Renal cortex interstitium (tissue), 11 donors: ENCODE data around the gene DSCAM. TPM values are rescaled to one million over a fixed set of nuclear protein-coding genes. Genes with fewer than 3 reads are reported as not detected.
A peak's percentile ranks its signal among the peaks of the same experiment; 100 is the strongest.

Experiments
- DNase-seq, 11 donors: peaks; one replicate each; pipeline ENCODE4 v3.0.0-alpha.2; 2013; ENCODE audit warnings: low read depth in 9 of 11, low spot score in 4 of 11; ENCODE audit errors: extremely low read depth in 1 of 11
- polyA plus RNA-seq, 3 donors: library from polyadenylated mRNA; unstranded; fragments of 120-200 nt; gene quantifications; one replicate each; pipeline ENCODE4 v1.2.1, GENCODE V29; 2013; ENCODE audit not compliant: insufficient read length in 3 of 3

DSCAM gene
- polyA plus RNA-seq, 3 donors: 0.11 TPM; not detected in 2

DNA sequence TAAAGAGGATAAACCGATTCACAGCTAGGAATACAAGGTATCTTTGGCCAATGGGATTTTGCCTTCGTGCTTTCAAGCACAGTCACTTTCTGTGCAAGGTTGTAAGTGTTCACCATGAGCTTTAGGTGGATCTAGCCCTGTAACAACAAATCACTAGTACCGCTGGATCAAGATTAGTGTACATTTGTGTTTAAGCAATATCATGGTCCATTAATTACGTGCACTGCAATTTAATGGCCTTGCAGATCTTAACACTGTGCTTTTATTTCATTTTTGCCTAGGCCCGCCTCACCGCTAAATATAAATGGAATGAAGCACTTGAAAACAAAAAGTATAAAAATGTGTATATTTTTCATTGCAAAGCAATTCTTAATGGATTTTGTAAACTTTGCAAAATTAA lies 461.1 kb downstream of the DSCAM start:
- DNase-seq: peak in 2 of 11 donors; percentile 3 to 18

DNA sequence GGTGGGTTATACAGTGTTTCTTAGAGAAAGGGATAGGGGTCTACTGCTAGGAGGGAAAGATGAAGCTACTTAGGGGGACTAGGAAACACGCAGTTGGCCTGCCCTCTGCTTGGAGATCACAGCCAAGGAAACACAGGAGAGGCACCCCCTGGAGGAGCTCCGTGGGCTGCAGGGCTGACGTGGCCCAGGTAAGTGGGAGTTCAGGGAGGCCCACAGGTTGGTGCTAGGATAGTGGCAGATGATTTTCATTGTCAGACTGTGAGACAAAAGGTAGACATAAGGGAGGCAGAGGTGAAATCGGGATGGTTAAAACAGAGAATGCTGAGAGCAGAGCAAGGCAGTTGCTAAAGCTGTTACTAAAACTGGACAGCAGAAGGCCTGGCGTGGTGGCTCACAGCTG lies 463.0 kb downstream of the DSCAM start:
- DNase-seq: no peak

DNA sequence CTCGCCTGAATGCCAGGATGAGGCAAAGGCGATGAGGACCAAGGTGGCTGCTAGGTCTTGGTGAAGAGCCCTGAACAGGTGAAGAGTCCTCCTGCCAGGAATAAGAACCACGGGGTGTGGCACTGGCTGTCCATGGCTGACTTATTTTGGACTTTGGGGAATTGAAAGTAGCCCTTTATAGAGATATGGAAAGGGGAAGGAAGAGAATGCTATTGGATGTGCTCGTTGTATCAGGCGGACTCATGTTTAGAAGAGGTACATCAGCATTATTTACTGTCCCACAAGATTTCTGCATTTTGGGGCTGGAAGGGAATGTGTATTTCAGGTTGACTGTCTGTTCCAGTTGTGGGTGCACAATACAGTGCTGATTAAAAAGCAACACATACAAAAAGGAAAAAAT lies 465.8 kb downstream of the DSCAM start:
- no peak for DNase-seq

DNA sequence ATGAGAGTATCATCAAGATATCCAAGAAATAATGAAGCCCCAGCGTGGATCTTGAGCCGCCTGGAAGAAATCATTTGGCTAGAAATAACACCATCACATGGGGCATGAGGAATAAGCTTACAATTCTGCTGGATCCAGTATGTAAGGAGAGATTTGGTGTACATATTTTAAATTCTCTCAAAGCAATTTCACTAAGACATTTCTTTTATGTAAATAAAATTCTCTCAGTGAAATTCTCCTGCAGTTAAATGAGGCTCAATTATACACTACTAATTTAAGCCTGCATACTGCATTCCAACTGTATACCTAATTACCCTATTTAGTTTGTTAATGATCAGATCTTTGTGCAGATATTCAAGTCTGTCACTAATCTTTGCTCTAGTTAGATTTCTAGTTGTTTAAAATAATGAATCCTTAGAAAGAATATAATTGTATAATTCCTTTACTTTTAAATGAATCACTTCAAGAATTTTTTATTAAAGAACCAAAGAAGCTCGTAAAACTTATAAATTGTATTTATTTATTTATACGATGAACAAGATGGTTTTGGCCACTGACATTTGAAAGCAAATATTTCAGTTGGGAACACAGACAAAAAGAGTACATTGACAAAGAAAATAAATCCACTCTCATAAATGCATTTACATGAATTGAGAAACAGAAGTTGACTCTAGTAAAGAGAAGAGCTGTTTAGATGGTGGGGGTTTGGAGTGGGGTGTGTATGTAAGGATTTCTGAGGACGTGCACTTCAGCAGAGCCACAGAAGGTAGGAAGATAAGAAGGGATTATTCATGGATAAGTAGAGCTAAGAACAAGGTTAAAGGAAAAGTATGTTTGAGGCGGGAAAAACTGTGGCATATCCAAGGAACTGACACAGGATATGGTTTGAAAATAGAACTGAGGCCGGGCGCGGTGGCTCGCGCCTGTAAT lies 466.8 kb downstream of the DSCAM start:
- DNase-seq: no peak

DNA sequence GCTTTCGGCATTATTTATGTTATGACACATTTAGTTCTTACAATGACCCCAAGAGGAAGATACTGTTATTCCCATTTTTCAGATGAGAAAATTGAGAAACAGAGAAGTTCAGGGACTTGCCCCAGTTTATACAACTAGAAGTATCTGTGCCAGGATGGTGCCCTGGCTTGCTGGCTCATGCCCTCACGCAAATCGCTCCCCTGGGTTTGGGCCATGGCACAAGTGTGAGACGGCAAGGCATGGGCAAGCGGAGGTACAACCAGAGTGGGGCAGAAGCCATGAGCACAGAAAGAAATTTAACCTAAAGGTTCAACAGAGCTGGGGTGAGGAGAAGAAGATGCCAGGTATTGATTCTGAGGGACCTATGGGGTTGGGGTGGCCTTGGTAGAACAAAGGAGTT lies 469.8 kb downstream of the DSCAM start:
- no peak for DNase-seq

DNA sequence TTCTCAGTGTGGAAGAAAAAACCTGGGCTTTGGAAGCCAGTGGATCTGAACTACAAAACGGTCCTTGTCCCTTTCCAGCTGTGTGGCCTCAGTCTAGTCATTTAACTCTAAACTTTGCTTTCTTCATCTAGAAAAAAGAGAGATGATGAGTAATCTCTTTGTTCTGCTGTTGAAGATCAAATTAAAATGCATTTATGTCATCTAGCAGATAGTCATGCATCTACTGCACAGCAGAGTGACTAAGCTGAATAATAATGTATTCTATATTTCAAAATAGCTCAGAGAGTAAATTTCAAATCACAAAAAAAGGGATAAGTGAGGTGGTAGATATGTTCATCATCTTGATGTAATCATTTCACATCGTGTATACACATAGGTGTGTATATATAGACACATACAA lies 473.2 kb downstream of the DSCAM start:
- no peak for DNase-seq

DNA sequence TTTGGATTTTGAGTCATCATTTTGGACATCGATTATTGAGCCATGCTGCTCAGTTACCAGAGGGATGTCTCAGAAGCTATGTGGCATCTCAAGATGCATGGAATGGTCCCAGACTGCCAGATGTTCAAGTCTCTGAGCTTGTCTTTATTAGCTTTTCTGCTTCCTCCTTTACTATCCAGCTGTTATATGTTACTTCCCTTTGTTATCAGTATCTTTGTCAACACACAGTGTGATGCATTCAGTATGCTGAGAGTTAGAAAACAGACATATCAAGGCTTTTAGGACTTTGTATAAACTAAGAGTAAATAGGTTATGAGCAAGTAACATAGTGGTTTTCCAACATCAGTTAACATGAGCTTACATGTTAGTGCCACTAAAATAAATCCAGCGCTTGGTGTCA lies 474.5 kb downstream of the DSCAM start:
- peak in 10 of 11 donors; percentile 8 to 41 (median 25) for DNase-seq

DNA sequence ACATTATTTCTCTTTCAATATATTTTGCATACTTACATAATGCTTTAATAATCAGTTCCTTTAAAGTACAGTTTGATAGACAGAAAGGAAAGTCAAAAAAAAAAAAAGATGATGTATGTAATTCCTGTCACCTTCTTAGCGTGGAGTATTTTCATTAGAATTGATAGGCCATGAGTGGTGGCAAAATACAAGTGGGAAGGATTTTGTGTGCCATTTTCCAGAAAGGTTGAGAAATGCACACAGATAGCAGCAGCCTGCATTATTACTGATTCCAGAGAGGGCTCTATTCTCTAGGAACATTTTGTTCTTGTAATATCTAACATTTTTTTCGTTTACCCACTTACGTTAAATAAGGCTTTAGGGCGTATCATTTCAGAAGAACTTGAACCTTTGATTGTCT lies 475.6 kb downstream of the DSCAM start:
- DNase-seq: no peak

DNA sequence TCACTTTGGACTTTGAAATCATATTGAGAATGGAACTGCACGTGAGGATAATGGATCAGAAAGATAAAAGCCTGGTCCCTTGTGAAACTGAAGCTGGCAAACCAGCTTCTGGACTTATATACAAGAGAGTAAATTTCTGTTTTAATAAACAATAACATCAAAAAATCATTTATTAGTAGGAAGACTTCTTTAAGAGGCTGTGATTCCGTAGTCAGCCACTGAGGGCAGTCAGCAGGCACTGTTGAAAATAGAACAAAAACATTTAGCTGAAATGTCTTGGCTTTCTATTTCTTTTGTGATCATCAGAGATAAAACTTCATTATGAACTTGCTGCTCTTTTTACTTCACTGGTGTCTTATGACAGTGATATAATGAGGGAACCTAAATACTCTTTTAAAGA lies 490.3 kb downstream of the DSCAM start:
- DNase-seq: no peak

DNA sequence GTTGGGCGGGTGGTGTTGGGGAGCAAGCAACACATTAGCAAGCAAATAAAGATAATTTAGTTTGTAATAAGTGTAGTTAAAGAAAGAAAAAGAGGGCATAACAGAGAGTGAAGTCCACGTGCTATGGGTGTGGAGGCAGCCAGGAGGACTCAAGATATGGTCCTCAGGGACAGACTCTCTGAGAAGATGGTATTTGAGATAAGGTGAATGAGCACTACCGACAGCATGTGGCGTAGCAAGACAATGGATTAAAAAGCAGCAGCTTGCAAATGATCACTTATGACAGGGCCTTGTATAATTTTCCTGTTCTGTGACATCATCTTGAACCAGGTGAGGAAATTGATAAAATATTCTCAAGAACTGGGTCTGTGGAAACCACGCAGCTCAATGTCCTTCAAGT lies 491.9 kb downstream of the DSCAM start:
- DNase-seq: no peak

DNA sequence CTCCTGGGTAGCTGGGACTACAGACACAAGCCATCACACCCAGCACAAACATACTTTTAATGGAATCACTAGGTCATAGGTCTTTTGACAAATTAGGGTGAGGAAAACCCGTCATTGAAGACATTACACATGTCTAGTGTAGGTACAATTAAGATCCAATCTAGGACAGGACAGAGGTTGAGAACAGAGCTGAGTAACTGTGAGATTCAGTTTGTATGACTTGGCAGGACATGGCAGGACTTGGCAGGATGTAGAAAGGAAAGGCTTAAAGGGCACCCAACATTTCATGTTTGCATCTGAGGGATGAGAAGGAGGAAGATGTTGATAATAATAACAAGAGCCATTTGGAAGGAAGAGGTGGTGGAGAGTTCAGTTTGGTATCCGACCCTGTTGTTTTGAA lies 496.0 kb downstream of the DSCAM start:
- no peak for DNase-seq

DNA sequence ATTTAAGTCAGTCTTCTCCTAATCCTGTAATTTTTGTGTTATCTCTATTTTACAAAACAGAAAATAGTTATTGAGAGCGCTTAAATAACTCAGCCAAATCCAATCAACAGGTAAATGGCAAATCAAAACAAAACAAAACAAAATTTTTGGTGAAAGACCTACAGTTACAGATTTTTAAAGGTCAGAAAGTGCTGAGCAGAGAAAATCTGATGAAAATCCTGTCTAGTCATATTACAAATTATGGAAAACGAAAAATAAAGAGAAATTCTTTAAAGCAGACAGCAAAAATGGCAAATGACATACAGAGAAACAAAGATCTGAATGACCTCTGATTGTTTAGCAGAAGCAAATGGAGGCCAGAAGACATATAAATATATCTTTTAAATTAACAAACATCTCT lies 497.4 kb downstream of the DSCAM start:
- no peak for DNase-seq

DNA sequence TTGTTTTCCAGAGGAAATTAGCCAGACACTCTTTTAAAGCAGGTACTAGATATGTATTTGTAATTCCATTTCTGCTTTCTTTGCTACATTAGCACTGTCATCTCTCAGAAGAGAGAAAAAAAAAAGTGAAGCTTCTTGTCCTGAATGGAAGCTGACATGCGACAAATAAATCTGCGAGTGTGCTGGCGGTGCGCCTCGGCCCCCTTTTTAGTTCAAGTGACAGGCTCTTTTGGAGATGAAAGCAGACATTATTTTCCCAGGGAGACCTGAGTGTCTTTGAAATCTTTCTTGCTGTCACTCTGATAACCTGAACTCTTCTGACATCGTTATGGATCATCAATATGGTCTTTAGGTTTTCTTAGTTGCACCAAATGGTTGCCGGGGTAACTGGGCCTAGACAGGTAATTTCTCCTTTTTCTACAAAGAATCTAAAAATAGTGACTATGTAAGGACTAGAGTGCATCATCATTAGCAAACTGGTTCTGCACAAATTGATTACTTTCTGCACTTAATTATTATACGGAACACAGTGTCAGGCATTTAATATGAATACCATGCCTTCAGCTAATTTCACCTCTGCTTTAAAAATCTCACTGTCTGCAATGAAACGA lies 501.1 kb downstream of the DSCAM start:
- DNase-seq: no peak

DNA sequence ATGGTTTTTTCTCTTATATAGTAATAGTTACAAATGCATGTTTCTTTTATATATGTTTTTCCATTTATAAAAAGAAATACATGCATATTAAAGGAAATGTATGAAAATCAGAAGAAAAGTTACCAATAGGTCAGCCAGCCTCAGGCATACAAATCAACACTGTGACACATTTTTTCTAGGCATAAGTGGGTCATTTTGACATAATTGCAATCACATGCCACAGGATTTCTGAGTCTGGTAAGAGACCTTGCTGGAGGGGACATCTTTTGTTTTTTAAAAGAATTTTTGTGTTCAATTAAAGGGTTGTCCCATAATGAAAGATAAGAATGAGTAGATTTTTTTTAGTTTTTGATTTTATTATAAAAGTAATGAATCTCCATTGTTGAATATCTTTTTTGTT lies 506.6 kb downstream of the DSCAM start:
- no peak for DNase-seq

DNA sequence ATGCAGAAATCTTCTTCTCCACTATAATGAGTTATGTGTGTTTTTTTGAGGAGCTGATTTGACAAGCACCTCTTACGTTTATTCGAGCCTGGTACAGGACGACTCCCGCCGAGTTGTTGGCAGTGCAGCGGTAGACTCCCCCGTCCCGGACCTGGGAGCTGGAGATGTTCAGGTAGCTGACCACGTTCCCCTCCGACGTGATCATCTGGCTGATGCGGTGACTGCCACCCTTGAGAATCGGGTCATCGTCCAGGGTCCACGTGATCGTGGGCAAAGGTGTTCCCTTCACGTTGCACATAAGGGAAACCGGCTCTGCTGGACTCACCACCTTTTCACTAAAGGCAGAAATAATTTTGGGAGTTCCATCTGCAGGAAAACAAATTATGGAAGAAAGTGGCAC lies 507.9 kb downstream of the DSCAM start:
- DNase-seq: no peak

DNA sequence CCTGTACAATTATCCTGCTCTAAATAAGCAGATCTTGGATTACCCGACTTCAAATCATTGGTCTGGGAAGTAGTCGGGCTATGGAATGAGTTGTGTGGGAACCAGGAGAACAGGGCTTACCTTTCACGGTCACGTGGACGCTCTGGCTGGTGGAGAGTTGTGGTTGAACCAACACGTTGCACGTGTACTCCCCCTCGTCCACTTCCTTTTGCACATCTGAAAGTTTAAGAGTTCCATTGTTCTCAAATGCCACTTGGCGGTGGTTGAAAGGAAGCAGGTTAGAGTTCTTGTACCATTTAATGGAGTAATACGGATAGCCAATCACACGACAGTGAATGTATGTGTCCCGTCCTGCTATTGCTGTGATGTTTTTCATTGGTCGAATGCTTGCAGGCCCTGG lies 509.0 kb downstream of the DSCAM start:
- DNase-seq: no peak

DNA sequence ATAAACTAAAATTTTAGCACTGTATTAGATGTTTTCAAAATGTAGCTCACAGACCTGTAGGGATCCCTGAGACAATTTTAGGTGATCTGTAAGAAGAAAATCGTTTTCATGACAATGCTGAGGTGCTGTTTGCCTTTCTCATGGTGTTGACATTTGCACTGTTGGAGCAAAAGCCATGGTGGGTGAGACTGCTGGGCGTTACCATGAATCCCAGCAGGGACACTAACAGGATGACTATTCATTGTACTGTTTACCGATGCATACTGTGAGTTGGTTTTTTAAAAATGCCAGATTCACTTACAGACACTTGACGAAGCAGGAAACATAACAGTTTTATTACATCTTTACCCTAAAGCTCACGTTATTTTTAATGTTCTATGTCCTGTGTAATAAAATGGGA lies 511.3 kb downstream of the DSCAM start:
- DNase-seq: no peak

DNA sequence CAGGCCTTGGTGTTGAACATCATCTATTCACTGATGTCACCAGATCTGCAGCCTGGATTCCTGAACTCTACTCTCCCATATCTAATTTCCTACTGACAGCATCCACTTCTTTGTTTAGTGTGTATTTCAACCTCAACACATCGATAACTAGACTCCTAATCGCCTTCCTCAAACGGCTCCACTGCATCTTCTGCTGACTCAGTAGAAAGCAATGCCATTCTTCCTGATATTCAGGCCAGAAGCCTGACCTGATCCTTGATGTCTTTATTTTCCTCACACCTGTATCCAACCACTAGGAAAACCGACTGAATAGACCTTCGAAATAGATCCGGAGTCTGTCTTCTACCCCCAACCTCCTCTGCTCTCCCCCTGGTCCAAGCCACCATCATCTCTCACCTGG lies 512.8 kb downstream of the DSCAM start:
- no peak for DNase-seq

DNA sequence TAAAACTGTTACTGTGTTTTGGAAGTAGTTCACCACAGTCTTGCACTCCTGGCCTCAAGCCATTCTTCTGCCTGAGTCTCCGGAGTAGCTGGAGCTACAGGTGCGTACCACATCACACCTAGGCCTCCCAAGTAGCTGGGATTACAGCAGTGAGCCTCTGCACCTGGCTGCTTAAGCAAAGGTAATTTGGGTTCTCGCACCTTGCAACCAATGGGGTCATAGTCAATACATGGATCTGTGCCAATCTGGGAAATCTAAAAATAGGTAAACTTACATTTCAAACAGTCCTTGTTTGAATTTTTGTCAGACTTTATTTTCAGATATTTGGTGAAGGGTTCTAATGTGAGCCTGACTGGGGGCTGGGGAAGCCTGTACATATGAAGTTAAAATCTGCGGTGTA lies 513.2 kb downstream of the DSCAM start:
- no peak for DNase-seq

DNA sequence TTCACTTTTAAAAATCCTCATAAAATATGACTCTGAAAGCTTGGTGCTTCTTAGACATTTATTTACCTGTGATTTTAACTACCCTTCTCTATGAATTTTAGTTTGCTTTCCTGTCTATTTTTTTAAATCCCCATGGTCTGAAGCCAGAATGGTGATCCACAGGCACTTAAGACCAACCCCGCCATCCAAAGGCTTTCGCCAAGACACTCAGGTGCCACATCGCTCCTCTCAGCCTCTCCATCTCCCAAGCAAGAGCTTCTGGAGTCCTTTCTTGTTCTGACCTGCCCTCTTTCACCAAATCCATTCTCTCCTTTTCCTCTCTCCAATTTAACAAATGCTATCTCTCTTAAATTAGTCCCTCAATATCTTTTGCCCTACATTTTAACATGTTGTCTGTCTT lies 515.2 kb downstream of the DSCAM start:
- no peak for DNase-seq

DNA sequence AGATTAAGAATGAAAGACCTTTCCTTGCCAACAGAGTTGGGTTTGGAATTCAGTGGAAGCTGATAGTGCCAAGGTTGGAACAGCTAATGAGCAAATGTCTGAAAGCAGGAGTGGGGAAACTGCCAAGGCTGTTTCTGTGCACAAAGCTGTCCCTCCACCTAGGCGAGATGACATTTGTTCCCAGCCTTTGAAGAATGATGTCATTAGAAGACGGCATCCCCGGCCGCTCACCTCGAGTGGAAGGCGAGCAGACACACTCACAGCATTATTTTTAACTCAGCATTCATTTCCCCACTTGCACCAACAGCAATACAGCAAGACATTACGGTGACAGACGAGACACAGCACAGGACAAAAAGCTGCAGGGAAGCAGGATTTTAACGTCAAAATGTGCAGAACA lies 515.8 kb downstream of the DSCAM start:
- DNase-seq: no peak
